VCaP (cell line): Measurements from ENCODE around the gene TMEM217.
"Not testable (repeated sequence)": the region's sequence is repeated elsewhere in the genome, so short reads cannot be mapped to it uniquely, and the experiment has no call there.

Experiments used
- H3K27ac ChIP-seq: fragments of 450-650 bp; 2 replicates; pipeline ENCODE4 v1.5.1; 2017
- TF ChIP-seq, protein P1 (sequence below): fragments of 450-650 bp; conservative IDR thresholded peaks from 2 replicates; pipeline ENCODE4 v1.5.1; 2017; ENCODE audit warnings: mild to moderate bottlenecking, moderate library complexity

Gene TMEM217

GRCh38 chr6:37187321-37188022 is 70.5 kb downstream of the TMEM217 start:
- no peak overlapping the region for H3K27ac ChIP-seq
- TF ChIP-seq, protein P1, sequence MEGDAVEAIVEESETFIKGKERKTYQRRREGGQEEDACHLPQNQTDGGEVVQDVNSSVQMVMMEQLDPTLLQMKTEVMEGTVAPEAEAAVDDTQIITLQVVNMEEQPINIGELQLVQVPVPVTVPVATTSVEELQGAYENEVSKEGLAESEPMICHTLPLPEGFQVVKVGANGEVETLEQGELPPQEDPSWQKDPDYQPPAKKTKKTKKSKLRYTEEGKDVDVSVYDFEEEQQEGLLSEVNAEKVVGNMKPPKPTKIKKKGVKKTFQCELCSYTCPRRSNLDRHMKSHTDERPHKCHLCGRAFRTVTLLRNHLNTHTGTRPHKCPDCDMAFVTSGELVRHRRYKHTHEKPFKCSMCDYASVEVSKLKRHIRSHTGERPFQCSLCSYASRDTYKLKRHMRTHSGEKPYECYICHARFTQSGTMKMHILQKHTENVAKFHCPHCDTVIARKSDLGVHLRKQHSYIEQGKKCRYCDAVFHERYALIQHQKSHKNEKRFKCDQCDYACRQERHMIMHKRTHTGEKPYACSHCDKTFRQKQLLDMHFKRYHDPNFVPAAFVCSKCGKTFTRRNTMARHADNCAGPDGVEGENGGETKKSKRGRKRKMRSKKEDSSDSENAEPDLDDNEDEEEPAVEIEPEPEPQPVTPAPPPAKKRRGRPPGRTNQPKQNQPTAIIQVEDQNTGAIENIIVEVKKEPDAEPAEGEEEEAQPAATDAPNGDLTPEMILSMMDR, result no peak

DNA sequence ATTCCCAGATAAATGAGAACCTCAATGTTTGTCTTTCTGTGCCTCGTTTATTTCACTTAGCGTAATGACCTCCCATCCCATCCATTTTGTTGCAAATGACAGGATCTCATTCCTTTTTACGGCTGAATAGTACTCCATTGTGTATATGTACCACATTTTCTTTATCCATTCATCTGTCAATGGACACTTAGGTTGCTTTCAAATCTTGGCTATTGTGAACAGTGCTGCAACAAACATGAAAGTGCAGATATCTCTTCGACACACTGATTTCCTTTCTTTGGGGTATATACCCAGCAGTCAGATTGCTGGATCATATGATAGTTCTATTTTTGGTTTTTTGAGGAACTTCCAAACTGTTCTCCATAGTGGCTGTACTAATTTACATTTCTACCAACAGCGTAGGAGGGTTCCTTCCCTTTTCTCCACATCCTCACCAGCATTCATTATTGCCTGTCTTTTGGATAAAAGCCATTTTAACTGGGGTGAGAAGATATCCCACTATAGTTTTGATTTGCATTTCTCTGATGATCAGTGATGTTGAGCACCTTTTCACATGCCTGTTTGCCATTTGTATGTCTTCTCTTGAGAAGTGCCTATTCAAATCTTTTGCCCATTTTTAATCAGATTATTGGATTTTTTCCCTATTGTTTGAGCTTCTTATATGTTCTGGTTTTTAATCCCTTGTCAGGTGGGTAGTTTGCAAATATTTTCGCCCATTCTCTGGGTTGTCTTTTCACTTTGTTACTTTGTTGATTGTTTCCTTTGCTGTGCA is 71.8 kb downstream of the TMEM217 start:
- H3K27ac ChIP-seq, result not testable (repeated sequence)

DNA sequence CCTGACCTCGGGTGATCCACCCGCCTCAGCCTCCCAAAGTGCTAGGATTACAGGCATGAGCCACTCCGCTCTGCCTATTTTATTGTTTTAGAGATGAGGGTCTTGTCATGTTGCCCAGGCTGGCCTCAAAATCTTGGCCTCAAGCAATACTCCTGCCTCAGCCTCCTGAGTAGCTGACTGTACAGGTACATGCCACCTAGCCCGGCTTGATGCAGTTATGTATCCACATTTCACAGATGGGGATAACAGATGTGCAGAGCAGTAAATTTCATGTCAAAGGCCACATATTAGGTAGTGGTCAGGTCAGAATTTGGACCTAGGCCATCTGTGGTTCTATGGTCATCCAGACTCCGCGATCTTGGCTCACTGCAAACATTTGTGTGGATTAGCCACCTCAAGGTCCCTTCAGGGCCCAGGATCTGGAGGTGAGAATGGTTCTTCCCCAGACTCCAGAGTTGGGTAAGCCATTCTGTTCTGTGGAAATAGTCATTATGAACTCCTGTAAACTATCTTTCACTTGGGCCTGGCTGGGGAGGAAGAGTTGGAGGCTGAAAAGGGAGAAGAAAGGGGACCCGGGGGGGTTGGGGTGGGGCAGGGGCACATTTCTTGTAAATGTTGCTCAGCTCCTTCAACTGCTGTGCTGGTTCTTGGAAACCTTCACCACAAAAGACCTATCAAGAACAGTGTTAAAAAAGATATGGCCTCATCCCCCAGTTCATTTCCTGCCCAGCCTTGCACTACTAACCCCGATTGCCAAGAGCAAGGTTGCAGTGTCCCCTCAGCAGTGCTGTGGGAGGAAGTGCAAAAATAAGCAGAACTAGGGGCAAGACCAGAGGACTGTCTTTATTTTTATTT is 75.0 kb downstream of the TMEM217 start:
- TF ChIP-seq, protein P1, result no peak
- H3K27ac ChIP-seq, result no peak overlapping the region

DNA sequence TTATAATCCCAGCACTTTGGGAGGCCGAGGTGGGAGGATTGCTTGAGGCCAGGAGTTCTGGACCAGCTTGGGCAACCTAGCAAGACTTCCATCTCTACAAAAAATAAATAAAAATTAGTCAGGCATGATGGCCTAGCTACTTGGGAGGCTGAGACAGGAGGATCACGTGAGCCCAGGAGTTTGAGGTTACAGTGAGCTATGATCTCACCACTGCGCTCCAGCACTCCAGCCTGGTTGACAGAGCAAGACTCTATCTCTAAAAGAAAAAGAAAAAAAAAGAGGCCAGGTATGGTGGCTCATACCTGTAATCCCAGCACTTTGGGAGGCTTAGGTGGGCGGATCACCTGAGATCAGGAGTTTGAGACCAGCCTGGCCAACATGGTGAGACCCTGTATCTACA is 77.3 kb downstream of the TMEM217 start:
- not testable (repeated sequence) for H3K27ac ChIP-seq

- H3K27ac ChIP-seq, result no peak overlapping the region
- TF ChIP-seq, protein P1, result no peak
Measured at GRCh38 chr6:37180075-37180474, 77.9 kb downstream of the TMEM217 start.

- TF ChIP-seq, protein P1, result no peak
- H3K27ac ChIP-seq, result no peak overlapping the region; the same call in 1 of the 2 replicates
Measured at GRCh38 chr6:37177935-37178517, 79.9 kb downstream of the TMEM217 start.

DNA sequence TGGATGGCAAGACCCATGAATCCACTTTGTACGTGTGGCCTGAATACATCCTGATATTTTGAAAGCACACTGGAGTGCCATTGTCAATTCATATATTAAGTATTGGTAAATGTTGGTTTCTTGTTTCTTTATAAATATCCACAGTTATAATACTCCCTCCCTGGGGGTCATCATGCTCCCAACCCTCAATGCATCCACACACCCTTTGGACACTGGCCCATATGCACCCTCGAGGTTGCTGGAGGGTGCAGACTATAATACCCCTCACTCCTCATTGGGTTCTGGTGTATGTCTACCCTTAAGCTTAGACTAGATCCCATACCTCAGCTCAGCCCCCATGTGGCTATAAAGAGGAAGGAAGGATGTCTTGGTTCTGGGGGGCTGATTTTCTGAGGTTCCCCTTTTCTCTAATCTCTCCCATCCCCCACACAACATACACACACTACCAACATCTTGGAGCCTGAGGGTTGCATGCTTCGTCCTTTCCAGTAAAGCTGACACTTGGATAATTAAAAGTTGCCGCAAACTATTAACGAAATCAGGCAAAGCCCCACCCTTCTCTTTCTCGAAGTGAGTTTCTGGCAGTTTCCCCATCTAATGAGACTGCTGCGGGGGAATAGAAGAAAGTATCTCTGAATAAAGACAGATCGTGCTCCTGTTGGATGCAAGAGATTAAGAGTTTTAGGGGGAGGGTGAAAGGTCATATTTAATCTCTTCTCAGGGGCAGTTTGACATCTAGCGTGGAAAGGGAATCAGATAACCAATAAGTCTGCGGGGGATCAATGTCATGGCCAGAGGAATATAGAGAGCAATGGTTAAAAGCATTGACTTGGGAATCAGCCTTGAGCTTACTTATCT is 80.6 kb downstream of the TMEM217 start:
- no peak overlapping the region; the same call in 1 of the 2 replicates for H3K27ac ChIP-seq
- TF ChIP-seq, protein P1, result no peak
